ENCODE results near the gene TBCEL.

TBCEL gene

DNA sequence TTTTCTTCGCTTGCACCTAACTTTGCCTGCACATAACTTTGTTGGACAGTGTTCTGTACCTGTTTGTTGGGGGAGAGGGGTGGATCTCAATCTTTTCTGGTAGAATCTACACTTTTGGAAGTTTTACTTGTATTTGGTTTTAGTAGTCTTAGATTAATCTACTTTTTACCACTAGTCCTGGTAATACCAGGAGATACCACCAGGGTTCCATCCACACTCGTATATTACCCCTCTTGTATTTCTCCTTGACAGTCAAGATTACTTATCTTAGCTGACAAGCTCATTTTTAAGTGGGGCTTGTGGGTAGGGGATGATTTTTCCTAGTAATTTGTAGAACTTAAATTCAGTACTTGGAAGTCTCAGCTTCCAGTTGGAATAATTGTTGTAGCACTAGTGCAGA is 39.8 kb downstream of the TBCEL start:
- H3K4me3 ChIP-seq (ENCODE audit: low read depth, low read length) = no peak overlapping the region
- no peak for TF ChIP-seq CTCF (IDR thresholded peaks at IDR 0.05; ENCODE audit: low read depth, low read length)

GRCh38 chr11:121066623-121067022 is 42.7 kb downstream of the TBCEL start:
- TF ChIP-seq CTCF (IDR thresholded peaks at IDR 0.05; ENCODE audit: low read depth, low read length) = no peak
- H3K4me3 ChIP-seq (ENCODE audit: low read depth, low read length) = no peak overlapping the region

DNA sequence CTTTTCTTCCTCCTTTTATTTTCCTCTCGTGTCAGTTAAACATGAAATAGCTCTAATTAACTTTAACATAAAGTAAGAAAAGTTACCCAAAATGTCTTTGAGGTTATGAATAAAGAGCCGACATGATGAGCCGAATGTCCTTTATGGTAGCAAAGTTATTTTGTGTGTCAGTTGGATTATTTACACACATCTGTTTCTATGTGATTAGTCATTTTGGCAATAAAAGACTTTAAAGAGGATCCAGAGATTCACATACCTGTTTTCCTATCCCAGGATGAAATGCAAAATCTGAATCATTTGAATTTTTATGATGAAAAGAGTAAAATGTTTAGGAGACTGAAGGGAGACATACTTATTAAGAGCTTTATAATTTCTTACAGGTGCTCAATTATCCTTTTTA is 43.1 kb downstream of the TBCEL start:
- no peak for TF ChIP-seq CTCF (IDR thresholded peaks at IDR 0.05; ENCODE audit: low read depth, low read length)
- H3K4me3 ChIP-seq (ENCODE audit: low read depth, low read length) = no peak overlapping the region

GRCh38 chr11:121067453-121067852 is 43.6 kb downstream of the TBCEL start:
- TF ChIP-seq CTCF (IDR thresholded peaks at IDR 0.05; ENCODE audit: low read depth, low read length) = no peak
- H3K4me3 ChIP-seq (ENCODE audit: low read depth, low read length) = no peak overlapping the region

DNA sequence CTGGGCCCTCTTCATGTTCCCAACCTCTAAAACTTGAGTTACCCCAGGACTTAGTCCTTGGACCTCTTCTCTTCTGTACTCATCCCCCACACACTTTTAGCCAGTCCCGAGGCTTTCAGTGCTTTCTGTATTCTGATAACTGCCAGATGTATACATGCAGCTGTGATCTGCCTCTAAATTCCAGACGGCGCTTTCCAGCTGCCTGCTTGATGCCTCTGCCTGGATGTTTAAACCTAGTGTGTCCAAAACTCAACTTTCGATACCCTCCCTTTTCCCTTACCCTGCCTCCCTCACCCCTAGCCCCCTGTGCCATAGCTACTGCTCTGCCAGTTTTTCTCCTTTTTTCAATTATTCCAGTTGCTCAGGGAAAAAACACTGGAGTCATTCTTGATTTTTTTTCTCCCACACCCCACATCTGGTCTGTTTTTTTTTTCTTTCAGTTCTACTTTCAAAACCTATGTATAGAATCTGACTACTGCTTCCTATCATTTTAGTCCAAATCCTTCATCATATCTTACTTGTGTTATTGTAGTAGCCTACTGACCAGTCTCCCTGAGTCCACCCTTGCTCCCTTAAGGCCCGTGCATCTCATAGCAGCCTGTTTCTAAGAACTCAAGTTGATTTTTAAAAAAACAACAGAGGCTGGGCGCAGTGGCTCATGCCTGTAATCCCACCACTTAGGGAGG is 44.2 kb downstream of the TBCEL start:
- no peak for TF ChIP-seq CTCF (IDR thresholded peaks at IDR 0.05; ENCODE audit: low read depth, low read length)
- no peak overlapping the region for H3K4me3 ChIP-seq (ENCODE audit: low read depth, low read length)

GRCh38 chr11:121068787-121069186 is 44.9 kb downstream of the TBCEL start:
- no peak for TF ChIP-seq CTCF (IDR thresholded peaks at IDR 0.05; ENCODE audit: low read depth, low read length)
- H3K4me3 ChIP-seq (ENCODE audit: low read depth, low read length) = no peak overlapping the region

DNA sequence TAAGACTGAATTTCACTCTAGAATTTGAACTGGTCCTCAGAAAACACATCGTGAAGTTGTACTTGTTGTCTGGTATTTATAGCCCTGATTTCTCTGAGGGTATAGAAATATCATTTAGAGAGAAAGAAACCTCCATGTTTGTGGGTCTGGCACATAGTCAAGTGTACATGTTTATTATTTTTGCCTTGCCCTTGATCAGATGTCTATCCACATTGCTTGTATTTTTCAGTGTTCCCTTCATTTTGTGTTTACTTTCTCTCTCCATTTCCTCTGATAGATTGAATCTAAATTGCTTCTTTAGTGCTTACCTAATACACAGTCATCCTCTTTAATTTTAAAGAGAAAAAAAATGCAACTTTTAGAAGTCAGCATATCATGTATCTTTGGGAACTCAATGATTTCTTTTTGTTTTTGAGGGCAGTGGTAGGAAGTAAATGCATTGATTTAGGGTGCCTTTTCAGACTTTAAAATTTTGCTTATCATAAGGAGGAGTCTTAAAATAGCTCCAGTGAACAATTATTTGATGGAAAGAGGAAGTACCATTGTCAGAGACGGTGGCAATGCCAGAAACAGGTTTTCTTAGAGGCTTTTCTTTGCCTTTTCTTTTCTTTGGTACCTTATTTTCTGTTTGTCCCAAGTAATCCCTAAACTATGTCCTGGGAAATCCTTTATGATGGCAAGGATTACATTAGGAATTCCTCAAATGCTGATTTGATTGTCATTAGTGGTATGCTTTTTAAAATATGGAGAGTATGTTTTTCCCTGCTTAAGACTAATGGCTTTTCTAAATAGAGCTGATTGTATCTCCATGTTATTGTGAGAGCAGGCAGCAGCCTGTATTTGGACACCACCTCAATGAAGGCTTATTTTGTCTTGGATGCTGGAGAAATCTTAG is 47.3 kb downstream of the TBCEL start:
- H3K4me3 ChIP-seq (ENCODE audit: low read depth, low read length) = no peak overlapping the region
- TF ChIP-seq CTCF (IDR thresholded peaks at IDR 0.05; ENCODE audit: low read depth, low read length) = no peak
